ENCODE measurements around the gene COMP.

Gene COMP

GRCh38 chr19:18778826-18779495 lies 12.1 kb downstream of the COMP start:
- Histone ChIP-seq H3K9me3 (ENCODE audit: control insufficient read depth, low read length) (no peaks in the 10 kb centered on the region), H3K36me3 (ENCODE audit: control insufficient read depth, insufficient read depth, low read length) (no peaks in the 10 kb centered on the region), H3K4me3 (ENCODE audit: low read length) (no peak overlapping the region), H3K9ac (ENCODE audit: low read length) (no peak overlapping the region), H3K27me3 (ENCODE audit: control insufficient read depth, insufficient read depth, low read length) (peaks cover 25% of the 10 kb centered on the region), H3K4me1 (ENCODE audit: control insufficient read depth, insufficient read depth, low read length) (peaks cover 5% of the 10 kb centered on the region)

GRCh38 chr19:18778076-18778389 lies 13.1 kb downstream of the COMP start:
- Histone ChIP-seq H3K4me3 (ENCODE audit: low read length) (no peak overlapping the region), H3K9ac (ENCODE audit: low read length) (no peak overlapping the region), H3K27me3 (ENCODE audit: control insufficient read depth, insufficient read depth, low read length) (peaks cover 25% of the 10 kb centered on the region), H3K9me3 (ENCODE audit: control insufficient read depth, low read length) (no peaks in the 10 kb centered on the region), H3K4me1 (ENCODE audit: control insufficient read depth, insufficient read depth, low read length) (peaks cover 5% of the 10 kb centered on the region), H3K36me3 (ENCODE audit: control insufficient read depth, insufficient read depth, low read length) (no peaks in the 10 kb centered on the region)

GRCh38 chr19:18777301-18778075 lies 13.6 kb downstream of the COMP start:
- H3K4me1 ChIP-seq (ENCODE audit: control insufficient read depth, insufficient read depth, low read length), result peaks cover 5% of the 10 kb centered on the region
- no peaks in the 10 kb centered on the region for H3K9me3 ChIP-seq (ENCODE audit: control insufficient read depth, low read length)
- peaks cover 25% of the 10 kb centered on the region for H3K27me3 ChIP-seq (ENCODE audit: control insufficient read depth, insufficient read depth, low read length)
- no peaks in the 10 kb centered on the region for H3K36me3 ChIP-seq (ENCODE audit: control insufficient read depth, insufficient read depth, low read length)
- no peak overlapping the region for H3K9ac ChIP-seq (ENCODE audit: low read length)
- H3K4me3 ChIP-seq (ENCODE audit: low read length), result no peak overlapping the region

- H3K36me3 ChIP-seq (ENCODE audit: control insufficient read depth, insufficient read depth, low read length), result no peaks in the 10 kb centered on the region
Measured at GRCh38 chr19:18776736-18777135, 14.4 kb downstream of the COMP start.

GRCh38 chr19:18776288-18776594 lies 14.9 kb downstream of the COMP start:
- H3K27me3 ChIP-seq (ENCODE audit: control insufficient read depth, insufficient read depth, low read length), result peaks cover 20% of the 10 kb centered on the region
- no peak overlapping the region for H3K9ac ChIP-seq (ENCODE audit: low read length)
- no peaks in the 10 kb centered on the region for H3K9me3 ChIP-seq (ENCODE audit: control insufficient read depth, low read length)
- no peaks in the 10 kb centered on the region for H3K36me3 ChIP-seq (ENCODE audit: control insufficient read depth, insufficient read depth, low read length)
- H3K4me1 ChIP-seq (ENCODE audit: control insufficient read depth, insufficient read depth, low read length), result no peaks in the 10 kb centered on the region
- H3K4me3 ChIP-seq (ENCODE audit: low read length), result no peak overlapping the region

More at GRCh38 chr19:18776736-18777135, 14.4 kb downstream of the COMP start:
- Histone ChIP-seq H3K4me3 (ENCODE audit: low read length) (no peak overlapping the region), H3K4me1 (ENCODE audit: control insufficient read depth, insufficient read depth, low read length) (no peaks in the 10 kb centered on the region), H3K27me3 (ENCODE audit: control insufficient read depth, insufficient read depth, low read length) (peaks cover 25% of the 10 kb centered on the region), H3K9me3 (ENCODE audit: control insufficient read depth, low read length) (no peaks in the 10 kb centered on the region), H3K9ac (ENCODE audit: low read length) (no peak overlapping the region)

- peaks cover 16% of the 10 kb centered on the region for H3K27me3 ChIP-seq (ENCODE audit: control insufficient read depth, insufficient read depth, low read length)
- no peaks in the 10 kb centered on the region for H3K4me1 ChIP-seq (ENCODE audit: control insufficient read depth, insufficient read depth, low read length)
- no peaks in the 10 kb centered on the region for H3K9me3 ChIP-seq (ENCODE audit: control insufficient read depth, low read length)
- no peak overlapping the region for H3K9ac ChIP-seq (ENCODE audit: low read length)
- H3K36me3 ChIP-seq (ENCODE audit: control insufficient read depth, insufficient read depth, low read length), result no peaks in the 10 kb centered on the region
- H3K4me3 ChIP-seq (ENCODE audit: low read length), result no peak overlapping the region
Measured at GRCh38 chr19:18775586-18776287, 15.4 kb downstream of the COMP start.

- no peaks in the 10 kb centered on the region for H3K9me3 ChIP-seq (ENCODE audit: control insufficient read depth, low read length)
- no peak overlapping the region for H3K4me3 ChIP-seq (ENCODE audit: low read length)
- H3K4me1 ChIP-seq (ENCODE audit: control insufficient read depth, insufficient read depth, low read length), result no peaks in the 10 kb centered on the region
- H3K27me3 ChIP-seq (ENCODE audit: control insufficient read depth, insufficient read depth, low read length), result peaks cover 15% of the 10 kb centered on the region
- H3K9ac ChIP-seq (ENCODE audit: low read length), result no peak overlapping the region
- H3K36me3 ChIP-seq (ENCODE audit: control insufficient read depth, insufficient read depth, low read length), result no peaks in the 10 kb centered on the region
Measured at GRCh38 chr19:18774782-18775444, 16.2 kb downstream of the COMP start.

GRCh38 chr19:18774107-18774506 lies 17.0 kb downstream of the COMP start:
- H3K4me3 ChIP-seq (ENCODE audit: low read length), result no peak overlapping the region
- H3K9ac ChIP-seq (ENCODE audit: low read length), result no peak overlapping the region
- no peaks in the 10 kb centered on the region for H3K9me3 ChIP-seq (ENCODE audit: control insufficient read depth, low read length)
- H3K4me1 ChIP-seq (ENCODE audit: control insufficient read depth, insufficient read depth, low read length), result peaks cover 6% of the 10 kb centered on the region
- peaks cover 14% of the 10 kb centered on the region for H3K27me3 ChIP-seq (ENCODE audit: control insufficient read depth, insufficient read depth, low read length)
- H3K36me3 ChIP-seq (ENCODE audit: control insufficient read depth, insufficient read depth, low read length), result no peaks in the 10 kb centered on the region

GRCh38 chr19:18773682-18774081 lies 17.4 kb downstream of the COMP start:
- H3K9me3 ChIP-seq (ENCODE audit: control insufficient read depth, low read length), result no peaks in the 10 kb centered on the region
- H3K4me3 ChIP-seq (ENCODE audit: low read length), result no peak overlapping the region
- no peaks in the 10 kb centered on the region for H3K36me3 ChIP-seq (ENCODE audit: control insufficient read depth, insufficient read depth, low read length)
- peaks cover 10% of the 10 kb centered on the region for H3K27me3 ChIP-seq (ENCODE audit: control insufficient read depth, insufficient read depth, low read length)
- H3K9ac ChIP-seq (ENCODE audit: low read length), result no peak overlapping the region
- H3K4me1 ChIP-seq (ENCODE audit: control insufficient read depth, insufficient read depth, low read length), result peaks cover 10% of the 10 kb centered on the region

- H3K4me1 ChIP-seq (ENCODE audit: control insufficient read depth, insufficient read depth, low read length), result peaks cover 12% of the 10 kb centered on the region
- H3K4me3 ChIP-seq (ENCODE audit: low read length), result no peak overlapping the region
- H3K9me3 ChIP-seq (ENCODE audit: control insufficient read depth, low read length), result no peaks in the 10 kb centered on the region
- H3K27me3 ChIP-seq (ENCODE audit: control insufficient read depth, insufficient read depth, low read length), result peaks cover 3% of the 10 kb centered on the region
- no peak overlapping the region for H3K9ac ChIP-seq (ENCODE audit: low read length)
- H3K36me3 ChIP-seq (ENCODE audit: control insufficient read depth, insufficient read depth, low read length), result no peaks in the 10 kb centered on the region
Measured at GRCh38 chr19:18772620-18773587, 18.2 kb downstream of the COMP start.

All from mucosa of stomach (tissue), 1 donor.